Measurements from ENCODE around the gene MAFG. TPM values are rescaled to one million over a fixed set of nuclear protein-coding genes. Genes with fewer than 3 reads are reported as not detected.

Gene MAFG
- total and polyA plus RNA-seq, 9 of the 15 experiments (the other 6 are each of a cell fraction or from before 2014, with no cell fraction given) = 1.1 to 58.1 (median 24.9) TPM

- TF ChIP-seq ZBTB12 (CRISPR knock-in tag; IDR thresholded peaks at IDR 0.05) (no peak), ZNF282 (CRISPR knock-in tag; IDR thresholded peaks at IDR 0.05) (no peak), ZNF668 (CRISPR knock-in tag; IDR thresholded peaks at IDR 0.05) (no peak), NCOA1 (IDR thresholded peaks at IDR 0.05; ENCODE audit: low read depth) (no peak), ZNF717 (CRISPR knock-in tag; IDR thresholded peaks at IDR 0.05) (no peak), SUPT5H (IDR thresholded peaks at IDR 0.05) (peak; percentile 44; the same call in 1 of the 2 replicates), SRSF3 (IDR thresholded peaks at IDR 0.05; ENCODE audit: insufficient read depth, low read length) (no peak), BCLAF1 (IDR thresholded peaks at IDR 0.05; ENCODE audit: borderline replicate concordance in 1 of 2, control insufficient read depth in 1 of 2, low read depth in 2 of 2, low read length in 1 of 2) (no peak), GTF3C2 (IDR thresholded peaks at IDR 0.05; ENCODE audit: borderline replicate concordance, extremely low read depth, insufficient read length) (no peak), ARID4B (CRISPR knock-in tag; IDR thresholded peaks at IDR 0.05) (0 out of 2 replicates have a peak, but pooled peaks have one; percentile 35), RUNX1 (IDR thresholded peaks at IDR 0.05; ENCODE audit: low read depth) (no peak), E2F1 (CRISPR knock-in tag; IDR thresholded peaks at IDR 0.05) (no peak)
These were observed 16.1 kb downstream of the MAFG start, which contains the start of gene PCYT2 (continued) for GRCh38 chr17:81911277-81911961.
